ENCODE data around the gene CBX7. TPM values are rescaled to one million over a fixed set of nuclear protein-coding genes. Genes with fewer than 3 reads are reported as not detected.

Gene CBX7
- total and polyA plus RNA-seq, 4 donors: 2.2 to 21.8 (median 14.9) TPM

DNA sequence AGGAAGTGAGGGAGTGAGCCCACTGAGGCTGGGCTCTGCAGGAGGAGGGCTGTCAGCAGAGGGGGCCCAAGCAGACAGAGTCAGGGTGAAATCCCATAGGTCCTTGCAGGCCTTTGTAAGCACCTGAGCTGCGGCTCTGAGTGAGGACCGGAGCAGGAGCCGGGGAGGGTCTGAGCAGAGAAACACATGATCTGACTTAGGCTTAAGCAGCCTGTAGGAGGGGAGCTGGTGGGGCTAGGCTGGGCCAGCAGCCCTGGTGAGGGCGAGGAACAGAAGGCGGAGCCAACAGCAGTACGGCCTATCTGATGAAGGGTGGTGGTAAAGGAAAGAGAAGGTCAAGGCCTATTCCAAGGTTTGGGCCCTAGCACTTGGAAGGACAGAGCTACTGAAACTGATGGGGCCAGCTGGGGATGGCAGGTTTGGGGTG is 26.9 kb upstream of the CBX7 start:
- Histone ChIP-seq H3K36me3 (ENCODE audit: control insufficient read depth in 4 of 4, insufficient read depth in 3 of 4, low read depth in 1 of 4, low read length in 3 of 4) (no peaks in the 10 kb centered on the region), H3K9ac (ENCODE audit: low read depth in 1 of 2, low read length in 2 of 2) (no peak overlapping the region), H3K9me3 (ENCODE audit: control insufficient read depth in 4 of 4, low read length in 3 of 4) (no peaks in the 10 kb centered on the region), H3K4me3 (ENCODE audit: low read depth in 1 of 3, low read length in 3 of 3) (no peak overlapping the region), H3K27me3 (ENCODE audit: control insufficient read depth in 4 of 4, insufficient read depth in 4 of 4, low read length in 3 of 4) (no peaks in the 10 kb centered on the region), H3K4me1 (ENCODE audit: control insufficient read depth in 4 of 4, insufficient read depth in 4 of 4, low read length in 3 of 4) (peaks cover 0 to 17% (median 0%) of the 10 kb centered on the region in 4 donors), H3K27ac (ENCODE audit: low read depth in 1 of 2, low read length in 2 of 2) (no peak overlapping the region)
- TF ChIP-seq FOXA2 (IDR thresholded peaks at IDR 0.05) (no peak), GABPA (IDR thresholded peaks at IDR 0.05 in 1 of 2, conservative IDR thresholded peaks at IDR 0.05 in 1 of 2) (no peak), RXRA (IDR thresholded peaks at IDR 0.05) (no peak), NR2F2 (IDR thresholded peaks at IDR 0.05) (no peak), TAF1 (conservative IDR thresholded peaks at IDR 0.05) (no peak), YY1 (IDR thresholded peaks at IDR 0.05) (no peak), JUND (IDR thresholded peaks at IDR 0.05) (no peak), CTCF (IDR thresholded peaks at IDR 0.05; ENCODE audit: low read depth, low read length, missing input control) (no peak), HNF4A (conservative IDR thresholded peaks at IDR 0.05) (no peak), FOXA1 (IDR thresholded peaks at IDR 0.05) (no peak), SP1 (IDR thresholded peaks at IDR 0.05) (no peak), RAD21 (IDR thresholded peaks at IDR 0.05) (no peak), ATF3 (IDR thresholded peaks at IDR 0.05) (no peak)
- TF ChIP-seq, protein P1, sequence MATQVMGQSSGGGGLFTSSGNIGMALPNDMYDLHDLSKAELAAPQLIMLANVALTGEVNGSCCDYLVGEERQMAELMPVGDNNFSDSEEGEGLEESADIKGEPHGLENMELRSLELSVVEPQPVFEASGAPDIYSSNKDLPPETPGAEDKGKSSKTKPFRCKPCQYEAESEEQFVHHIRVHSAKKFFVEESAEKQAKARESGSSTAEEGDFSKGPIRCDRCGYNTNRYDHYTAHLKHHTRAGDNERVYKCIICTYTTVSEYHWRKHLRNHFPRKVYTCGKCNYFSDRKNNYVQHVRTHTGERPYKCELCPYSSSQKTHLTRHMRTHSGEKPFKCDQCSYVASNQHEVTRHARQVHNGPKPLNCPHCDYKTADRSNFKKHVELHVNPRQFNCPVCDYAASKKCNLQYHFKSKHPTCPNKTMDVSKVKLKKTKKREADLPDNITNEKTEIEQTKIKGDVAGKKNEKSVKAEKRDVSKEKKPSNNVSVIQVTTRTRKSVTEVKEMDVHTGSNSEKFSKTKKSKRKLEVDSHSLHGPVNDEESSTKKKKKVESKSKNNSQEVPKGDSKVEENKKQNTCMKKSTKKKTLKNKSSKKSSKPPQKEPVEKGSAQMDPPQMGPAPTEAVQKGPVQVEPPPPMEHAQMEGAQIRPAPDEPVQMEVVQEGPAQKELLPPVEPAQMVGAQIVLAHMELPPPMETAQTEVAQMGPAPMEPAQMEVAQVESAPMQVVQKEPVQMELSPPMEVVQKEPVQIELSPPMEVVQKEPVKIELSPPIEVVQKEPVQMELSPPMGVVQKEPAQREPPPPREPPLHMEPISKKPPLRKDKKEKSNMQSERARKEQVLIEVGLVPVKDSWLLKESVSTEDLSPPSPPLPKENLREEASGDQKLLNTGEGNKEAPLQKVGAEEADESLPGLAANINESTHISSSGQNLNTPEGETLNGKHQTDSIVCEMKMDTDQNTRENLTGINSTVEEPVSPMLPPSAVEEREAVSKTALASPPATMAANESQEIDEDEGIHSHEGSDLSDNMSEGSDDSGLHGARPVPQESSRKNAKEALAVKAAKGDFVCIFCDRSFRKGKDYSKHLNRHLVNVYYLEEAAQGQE (IDR thresholded peaks at IDR 0.05): no peak
- TF ChIP-seq, protein P2, sequence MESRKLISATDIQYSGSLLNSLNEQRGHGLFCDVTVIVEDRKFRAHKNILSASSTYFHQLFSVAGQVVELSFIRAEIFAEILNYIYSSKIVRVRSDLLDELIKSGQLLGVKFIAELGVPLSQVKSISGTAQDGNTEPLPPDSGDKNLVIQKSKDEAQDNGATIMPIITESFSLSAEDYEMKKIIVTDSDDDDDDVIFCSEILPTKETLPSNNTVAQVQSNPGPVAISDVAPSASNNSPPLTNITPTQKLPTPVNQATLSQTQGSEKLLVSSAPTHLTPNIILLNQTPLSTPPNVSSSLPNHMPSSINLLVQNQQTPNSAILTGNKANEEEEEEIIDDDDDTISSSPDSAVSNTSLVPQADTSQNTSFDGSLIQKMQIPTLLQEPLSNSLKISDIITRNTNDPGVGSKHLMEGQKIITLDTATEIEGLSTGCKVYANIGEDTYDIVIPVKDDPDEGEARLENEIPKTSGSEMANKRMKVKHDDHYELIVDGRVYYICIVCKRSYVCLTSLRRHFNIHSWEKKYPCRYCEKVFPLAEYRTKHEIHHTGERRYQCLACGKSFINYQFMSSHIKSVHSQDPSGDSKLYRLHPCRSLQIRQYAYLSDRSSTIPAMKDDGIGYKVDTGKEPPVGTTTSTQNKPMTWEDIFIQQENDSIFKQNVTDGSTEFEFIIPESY (IDR thresholded peaks at IDR 0.05): no peak
- TF ChIP-seq, protein P3, sequence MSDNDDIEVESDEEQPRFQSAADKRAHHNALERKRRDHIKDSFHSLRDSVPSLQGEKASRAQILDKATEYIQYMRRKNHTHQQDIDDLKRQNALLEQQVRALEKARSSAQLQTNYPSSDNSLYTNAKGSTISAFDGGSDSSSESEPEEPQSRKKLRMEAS (IDR thresholded peaks at IDR 0.05): no peak
- 88% methylated on average over 6 of the region's 6 CpGs for WGBS
- DNase-seq (ENCODE audit: low spot score): no peak
